ENCODE results near the gene MYO1B.

The MYO1B gene

GRCh38 chr2:191474464-191474863 is 229.3 kb downstream of the MYO1B start:
- DNase-seq: no peak

Measured in CD4-positive, alpha-beta T cell treated with Interleukin-17A for 1 hour (primary cell).